ENCODE results near the gene SCP2D1. TPM values are rescaled to one million over a fixed set of nuclear protein-coding genes. Genes with fewer than 3 reads are reported as not detected.

SCP2D1 gene
- polyA plus RNA-seq, 1 donor from 2014 or later: not detected

GRCh38 chr20:18837718-18838117, 24.1 kb downstream of the SCP2D1 start:
- Histone ChIP-seq H4K20me1 (ENCODE audit: insufficient read depth) (no peaks in the 10 kb centered on the region), H3K4me3 (ENCODE audit: low read length) (no peak overlapping the region), H3K9me3 (ENCODE audit: low read length) (no peaks in the 10 kb centered on the region), H3K9ac (ENCODE audit: low read length) (no peak overlapping the region), H3K4me2 (ENCODE audit: low read length) (no peak overlapping the region), H3K9me2 (ENCODE audit: insufficient read depth, low read length) (no peaks in the 10 kb centered on the region), H3K79me2 (replicated peaks; ENCODE audit: insufficient read depth, low read length) (no peaks in the 10 kb centered on the region), H3K27ac (ENCODE audit: low read length) (no peak overlapping the region), H3F3A (ENCODE audit: insufficient read depth, low read length, poor library complexity, severe bottlenecking) (no peaks in the 10 kb centered on the region), H2AFZ (ENCODE audit: low read depth, low read length) (no peak overlapping the region), H3K27me3 (ENCODE audit: insufficient read depth, low read depth, low read length) (no peaks in the 10 kb centered on the region), H3K36me3 (ENCODE audit: insufficient read depth, low read length) (no peaks in the 10 kb centered on the region)
- no peak for TF ChIP-seq MXI1 (conservative IDR thresholded peaks at IDR 0.05; ENCODE audit: poor library complexity, severe bottlenecking)
- no peak for TF ChIP-seq TAF1 (IDR thresholded peaks at IDR 0.05; ENCODE audit: low read depth)
- TF ChIP-seq RAD21 (conservative IDR thresholded peaks at IDR 0.05): no peak
- TF ChIP-seq EP300 (conservative IDR thresholded peaks at IDR 0.05; ENCODE audit: poor library complexity, severe bottlenecking): no peak
- no peak for TF ChIP-seq POLR2AphosphoS5 (IDR thresholded peaks at IDR 0.05)
- TF ChIP-seq SMC3 (conservative IDR thresholded peaks at IDR 0.05; ENCODE audit: poor library complexity): no peak
- TF ChIP-seq REST (IDR thresholded peaks at IDR 0.05; ENCODE audit: borderline replicate concordance): no peak
- no peak for TF ChIP-seq CTCF (IDR thresholded peaks at IDR 0.05; ENCODE audit: poor library complexity, severe bottlenecking)
- TF ChIP-seq EZH2 (IDR thresholded peaks at IDR 0.05; ENCODE audit: borderline replicate concordance, insufficient read depth, low read length, poor library complexity, severe bottlenecking): no peak

- H3F3A ChIP-seq (ENCODE audit: insufficient read depth, low read length, poor library complexity, severe bottlenecking): no peaks in the 10 kb centered on the region
- no peaks in the 10 kb centered on the region for H3K79me2 ChIP-seq (replicated peaks; ENCODE audit: insufficient read depth, low read length)
- no peaks in the 10 kb centered on the region for H3K9me2 ChIP-seq (ENCODE audit: insufficient read depth, low read length)
- TF ChIP-seq SMC3 (conservative IDR thresholded peaks at IDR 0.05; ENCODE audit: poor library complexity) (no peak), TAF1 (IDR thresholded peaks at IDR 0.05; ENCODE audit: low read depth) (no peak), CTCF (IDR thresholded peaks at IDR 0.05; ENCODE audit: poor library complexity, severe bottlenecking) (no peak), EZH2 (IDR thresholded peaks at IDR 0.05; ENCODE audit: borderline replicate concordance, insufficient read depth, low read length, poor library complexity, severe bottlenecking) (no peak), RAD21 (conservative IDR thresholded peaks at IDR 0.05) (no peak), EP300 (conservative IDR thresholded peaks at IDR 0.05; ENCODE audit: poor library complexity, severe bottlenecking) (no peak), REST (IDR thresholded peaks at IDR 0.05; ENCODE audit: borderline replicate concordance) (no peak), MXI1 (conservative IDR thresholded peaks at IDR 0.05; ENCODE audit: poor library complexity, severe bottlenecking) (no peak)
- H3K4me3 ChIP-seq (ENCODE audit: low read length): no peak overlapping the region
- no peak overlapping the region for H3K27ac ChIP-seq (ENCODE audit: low read length)
- no peaks in the 10 kb centered on the region for H3K9me3 ChIP-seq (ENCODE audit: low read length)
- no peak overlapping the region for H2AFZ ChIP-seq (ENCODE audit: low read depth, low read length)
- H3K27me3 ChIP-seq (ENCODE audit: insufficient read depth, low read depth, low read length): no peaks in the 10 kb centered on the region
- H4K20me1 ChIP-seq (ENCODE audit: insufficient read depth): no peaks in the 10 kb centered on the region
- H3K9ac ChIP-seq (ENCODE audit: low read length): no peak overlapping the region
- H3K4me2 ChIP-seq (ENCODE audit: low read length): no peak overlapping the region
- no peaks in the 10 kb centered on the region for H3K36me3 ChIP-seq (ENCODE audit: insufficient read depth, low read length)
Observed at GRCh38 chr20:18839507-18840247, 26.1 kb downstream of the SCP2D1 start.

All from neural cell (in vitro differentiated cells).